Measurements from ENCODE around the gene LYPD1. TPM values are rescaled to one million over a fixed set of nuclear protein-coding genes. Genes with fewer than 3 reads are reported as not detected.

The LYPD1 gene
- total and polyA plus RNA-seq, 8 donors, result 1.1 to 8.4 (median 3.3) TPM; not detected in 3

GRCh38 chr2:132645176-132645575 lies 24.8 kb downstream of the LYPD1 start:
- WGBS, 5 donors, result 79 to 94% (median 88%) methylated on average over 35 of the region's 35 CpGs
- H3K4me1 ChIP-seq, result no peaks in the 10 kb centered on the region
- peaks cover 0 to 7% (median 0%) of the 10 kb centered on the region in 4 donors for H3K36me3 ChIP-seq
- intact Hi-C loops (cut with DNase I; ENCODE audit: low total_unique reads), result no loop called here
- no peak for TF ChIP-seq POLR2AphosphoS5 (IDR thresholded peaks at IDR 0.05)
- TF ChIP-seq EP300 (IDR thresholded peaks at IDR 0.05), result no peak
- no peak for TF ChIP-seq POLR2A (IDR thresholded peaks at IDR 0.05)
- no peak for TF ChIP-seq CTCF (IDR thresholded peaks at IDR 0.05)
- H3K4me3 ChIP-seq, result no peak overlapping the region
- DNase-seq, result no peak
- no peaks in the 10 kb centered on the region for H3K9me3 ChIP-seq
- H3K27me3 ChIP-seq, result no peaks in the 10 kb centered on the region
- no peak overlapping the region for H3K27ac ChIP-seq

DNA sequence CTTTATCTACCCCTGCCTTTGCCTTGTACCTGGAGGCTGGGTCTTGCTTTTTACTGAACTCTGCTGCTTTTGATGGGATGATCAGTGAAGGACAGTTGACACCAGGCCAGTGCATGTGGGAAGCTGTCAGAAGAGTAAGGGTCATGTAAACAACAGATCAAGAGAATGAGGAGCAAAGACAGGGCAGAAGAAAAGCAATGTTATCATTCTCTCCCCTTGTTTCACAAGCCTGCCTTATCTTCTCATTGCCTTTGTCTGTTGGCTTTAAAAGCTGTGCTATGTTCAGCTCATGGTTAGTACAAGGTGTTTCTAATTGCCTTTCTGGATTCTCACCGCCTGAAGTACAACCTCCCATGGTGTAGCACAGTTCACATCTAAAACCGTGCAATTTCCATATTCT lies 27.6 kb downstream of the LYPD1 start:
- H3K27ac ChIP-seq, result no peak overlapping the region
- DNase-seq, result no peak
- intact Hi-C loops (cut with DNase I; ENCODE audit: low total_unique reads), result no loop called here
- TF ChIP-seq CTCF (IDR thresholded peaks at IDR 0.05), result no peak
- TF ChIP-seq POLR2A (IDR thresholded peaks at IDR 0.05), result no peak
- no peak for TF ChIP-seq POLR2AphosphoS5 (IDR thresholded peaks at IDR 0.05)
- no peak for TF ChIP-seq EP300 (IDR thresholded peaks at IDR 0.05)
- peaks cover 0 to 7% (median 0%) of the 10 kb centered on the region in 4 donors for H3K36me3 ChIP-seq
- WGBS, 5 donors, result 25 to 62% (median 46%) methylated on average over 2 of the region's 2 CpGs
- no peaks in the 10 kb centered on the region for H3K9me3 ChIP-seq
- no peak overlapping the region for H3K4me3 ChIP-seq
- H3K4me1 ChIP-seq, result no peaks in the 10 kb centered on the region
- no peaks in the 10 kb centered on the region for H3K27me3 ChIP-seq

- Histone ChIP-seq H3K27me3 (no peaks in the 10 kb centered on the region), H3K4me1 (peaks cover 0 to 3% (median 1%) of the 10 kb centered on the region in 4 donors), H3K4me3 (no peak overlapping the region), H3K9me3 (no peaks in the 10 kb centered on the region), H3K27ac (no peak overlapping the region), H3K36me3 (peaks cover 0 to 7% (median 0%) of the 10 kb centered on the region in 4 donors)
- no peak for TF ChIP-seq EP300 (IDR thresholded peaks at IDR 0.05)
- TF ChIP-seq POLR2AphosphoS5 (IDR thresholded peaks at IDR 0.05), result no peak
- no peak for TF ChIP-seq CTCF (IDR thresholded peaks at IDR 0.05)
- no peak for TF ChIP-seq POLR2A (IDR thresholded peaks at IDR 0.05)
- no peak for DNase-seq
- intact Hi-C loops (cut with DNase I; ENCODE audit: low total_unique reads), result no loop called here
Observed at GRCh38 chr2:132641819-132642218, 28.2 kb downstream of the LYPD1 start.

DNA sequence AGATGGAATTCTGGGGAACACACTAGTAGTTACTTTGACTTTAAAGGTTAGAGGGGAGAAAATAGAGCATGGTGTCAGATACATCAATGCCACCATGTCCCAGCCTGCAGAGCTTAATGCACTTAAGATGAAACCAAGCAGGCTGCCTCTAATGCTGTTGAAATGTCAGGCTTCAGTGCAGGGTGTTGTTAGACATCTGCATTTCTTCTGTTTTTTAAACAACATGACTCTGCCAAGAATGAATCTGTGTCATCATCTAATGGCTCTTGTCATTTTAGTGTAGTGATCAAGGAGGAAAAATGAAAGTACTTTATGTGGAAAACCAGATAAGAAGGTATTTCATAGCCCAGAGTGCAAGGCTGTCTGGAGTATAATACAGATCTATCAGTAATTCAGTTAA lies 29.9 kb downstream of the LYPD1 start:
- Histone ChIP-seq H3K27ac (no peak overlapping the region), H3K4me1 (peaks cover 0 to 12% (median 3%) of the 10 kb centered on the region in 4 donors), H3K4me3 (no peak overlapping the region), H3K9me3 (no peaks in the 10 kb centered on the region), H3K27me3 (no peaks in the 10 kb centered on the region), H3K36me3 (no peaks in the 10 kb centered on the region)
- intact Hi-C loops (cut with DNase I; ENCODE audit: low total_unique reads), result no loop called here
- TF ChIP-seq POLR2A (IDR thresholded peaks at IDR 0.05), result no peak
- no peak for TF ChIP-seq CTCF (IDR thresholded peaks at IDR 0.05)
- no peak for TF ChIP-seq EP300 (IDR thresholded peaks at IDR 0.05)
- DNase-seq, result no peak
